WTC11 (cell line): ENCODE data around the gene EXOC1. TPM values are rescaled to one million over a fixed set of nuclear protein-coding genes. Genes with fewer than 3 reads are reported as not detected.

Experiments used
- ATAC-seq: fragments of 200-7000 bp; cut with Tn5 transposase; 2 replicates; pipeline ENCODE4 v1.10.0; 2021; ENCODE audit warnings: mild to moderate bottlenecking, moderate library complexity
- CTCF ChIA-PET: fragments of 300-600 bp; sonication (Branson Sonifier 250); formaldehyde crosslinking; loops from one replicate; lab custom pipeline; 2021; ENCODE audit warnings: antibody characterized with exemption; lab: Charles Lee
- POLR2A ChIA-PET: fragments of 350-600 bp; sonication (Branson Sonifier 250); formaldehyde crosslinking; loops from one replicate; lab custom pipeline; 2021; ENCODE audit warnings: antibody characterized with exemption; lab: Charles Lee
- DNase-seq: peaks from one replicate; pipeline ENCODE4 v3.0.0; 2021; ENCODE audit warnings: low spot score
- H3K27ac Mint-ChIP-seq: 2 replicates; pipeline ENCODE4 v1.8.0; 2021; ENCODE audit warnings: mixed read lengths
- H3K27me3 Mint-ChIP-seq: 2 replicates; pipeline ENCODE4 v1.8.0; 2021; ENCODE audit warnings: low read depth, mild to moderate bottlenecking, moderate library complexity, mixed read lengths
- H3K36me3 Mint-ChIP-seq: 2 replicates; pipeline ENCODE4 v1.8.0; 2021; ENCODE audit warnings: mixed read lengths
- H3K4me1 Mint-ChIP-seq: 2 replicates; pipeline ENCODE4 v1.8.0; 2022; ENCODE audit warnings: mixed read lengths
- H3K4me3 Mint-ChIP-seq: 2 replicates; pipeline ENCODE4 v1.8.0; 2021; ENCODE audit warnings: mild to moderate bottlenecking, moderate library complexity, mixed read lengths
- H3K9me3 Mint-ChIP-seq: 2 replicates; pipeline ENCODE4 v1.8.0; 2021; ENCODE audit warnings: mixed read lengths
- CREM ChIP-seq: sonication (generic); formaldehyde crosslinking; IDR thresholded peaks from 2 replicates; pipeline ENCODE4 v1.8.1; 2022; ENCODE audit warnings: mild to moderate bottlenecking, missing genetic modification reagents, moderate library complexity
- ESRRA ChIP-seq: sonication (generic); formaldehyde crosslinking; IDR thresholded peaks from 2 replicates; pipeline ENCODE4 v1.8.1; 2022; ENCODE audit warnings: mild to moderate bottlenecking, missing genetic modification reagents, borderline replicate concordance
- GRHL2 ChIP-seq: fragments of 250-450 bp; sonication (Bioruptor Pico); IDR thresholded peaks from 2 replicates; pipeline ENCODE4 v1.8.0; 2022; ENCODE audit warnings: mild to moderate bottlenecking, moderate library complexity; ENCODE audit not compliant: insufficient replicate concordance, severe bottlenecking
- JAZF1 ChIP-seq: fragments of 250-450 bp; sonication (Bioruptor Pico); IDR thresholded peaks from 2 replicates; pipeline ENCODE4 v1.9.0; 2021; ENCODE audit warnings: moderate library complexity, mild to moderate bottlenecking, inconsistent platforms
- MYBL2 ChIP-seq: sonication (generic); formaldehyde crosslinking; IDR thresholded peaks from 2 replicates; pipeline ENCODE4 v1.8.1; 2023; ENCODE audit warnings: mild to moderate bottlenecking, moderate library complexity, missing genetic modification reagents
- NR3C1 ChIP-seq: sonication (generic); formaldehyde crosslinking; conservative IDR thresholded peaks from 2 replicates; pipeline ENCODE4 v1.8.1; 2023; ENCODE audit warnings: low read depth, mild to moderate bottlenecking, missing genetic modification reagents
- RELA ChIP-seq: sonication (generic); formaldehyde crosslinking; IDR thresholded peaks from 2 replicates; pipeline ENCODE4 v1.8.1; 2022; ENCODE audit warnings: missing genetic modification reagents, mild to moderate bottlenecking, borderline replicate concordance
- SMAD3 ChIP-seq: sonication (generic); formaldehyde crosslinking; IDR thresholded peaks from 2 replicates; pipeline ENCODE4 v1.8.0; 2022; ENCODE audit warnings: missing genetic modification reagents, mild to moderate bottlenecking, borderline replicate concordance
- SMAD4 ChIP-seq: sonication (generic); formaldehyde crosslinking; IDR thresholded peaks from 2 replicates; pipeline ENCODE4 v1.8.0; 2022; ENCODE audit warnings: mild to moderate bottlenecking, missing genetic modification reagents
- SP1 ChIP-seq: sonication (generic); formaldehyde crosslinking; conservative IDR thresholded peaks from 2 replicates; pipeline ENCODE4 v1.8.1; 2022; ENCODE audit warnings: missing genetic modification reagents
- ZNF232 ChIP-seq: sonication (generic); formaldehyde crosslinking; IDR thresholded peaks from 2 replicates; pipeline ENCODE4 v1.8.0; 2022; ENCODE audit warnings: mild to moderate bottlenecking, missing genetic modification reagents
- ZNF317 ChIP-seq: sonication (generic); formaldehyde crosslinking; IDR thresholded peaks from 2 replicates; pipeline ENCODE4 v1.8.1; 2023; ENCODE audit warnings: low read depth, mild to moderate bottlenecking, moderate library complexity, missing genetic modification reagents, borderline replicate concordance
- ZNF396 ChIP-seq: fragments of 250-450 bp; sonication (Bioruptor Pico); IDR thresholded peaks from 2 replicates; pipeline ENCODE4 v1.8.0; 2021; ENCODE audit warnings: mild to moderate bottlenecking, moderate library complexity, borderline replicate concordance
- total RNA-seq: library from RNA; stranded (reverse); gene quantifications from 3 replicates; pipeline ENCODE4 v1.2.3, GENCODE V29; 2021
- TF ChIP-seq, protein P1 (sequence below): sonication (generic); formaldehyde crosslinking; IDR thresholded peaks from 2 replicates; pipeline ENCODE4 v1.8.1; 2022; ENCODE audit warnings: low read depth, missing genetic modification reagents, borderline replicate concordance
- TF ChIP-seq, protein P2 (sequence below): fragments of 250-450 bp; sonication (Bioruptor Pico); IDR thresholded peaks from 2 replicates; pipeline ENCODE4 v1.9.0; 2021; ENCODE audit warnings: mild to moderate bottlenecking
- TF ChIP-seq, protein P3 (sequence below): sonication (generic); formaldehyde crosslinking; IDR thresholded peaks from 2 replicates; pipeline ENCODE4 v1.8.1; 2023; ENCODE audit warnings: mild to moderate bottlenecking, missing genetic modification reagents
- TF ChIP-seq, protein P4 (sequence below): sonication (generic); formaldehyde crosslinking; IDR thresholded peaks from 2 replicates; pipeline ENCODE4 v1.8.1; 2023; ENCODE audit warnings: mild to moderate bottlenecking, missing genetic modification reagents
- TF ChIP-seq, protein P5 (sequence below): sonication (generic); formaldehyde crosslinking; IDR thresholded peaks from 2 replicates; pipeline ENCODE4 v1.8.1; 2022; ENCODE audit warnings: mild to moderate bottlenecking, moderate library complexity, missing genetic modification reagents

The EXOC1 gene
- total RNA-seq, 1 experiment from 2014 or later: 19.0 TPM

DNA sequence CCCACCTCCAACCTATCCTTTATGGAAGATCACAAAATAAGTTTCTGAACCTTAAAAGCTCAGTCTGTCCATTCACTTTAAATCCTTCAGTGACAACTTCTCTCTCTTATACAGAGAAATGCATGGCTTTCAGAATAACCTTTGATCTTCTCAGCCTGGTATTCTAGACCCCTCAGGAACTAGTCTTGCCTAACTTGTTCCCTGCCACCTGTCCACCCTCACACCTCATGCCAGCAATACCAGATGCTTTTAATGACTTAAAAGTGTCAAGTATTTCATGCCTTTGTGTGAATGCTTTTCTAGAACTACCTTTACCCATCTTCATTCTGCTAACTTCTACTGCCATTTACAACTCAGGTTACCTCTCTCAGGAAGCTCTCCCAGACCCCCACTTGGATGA lies 26.5 kb upstream of the EXOC1 start:
- H3K27me3 Mint-ChIP-seq: peaks cover 14% of the 10 kb centered on the region
- ChIA-PET POLR2A (no interaction called here), CTCF (interaction anchor here (0.7 to 1.5 kb wide), 4 partner anchors 7 to 122 kb away, joined by 3 to 4 read pairs (median 4); partner anchors contain the start of genes CEP135 and EXOC1L)
- H3K27ac Mint-ChIP-seq: no peak overlapping the region
- no peaks in the 10 kb centered on the region for H3K4me1 Mint-ChIP-seq
- no peaks in the 10 kb centered on the region for H3K36me3 Mint-ChIP-seq
- no peak overlapping the region for H3K4me3 Mint-ChIP-seq
- H3K9me3 Mint-ChIP-seq: no peaks in the 10 kb centered on the region
- TF ChIP-seq ESRRA: no peak
- TF ChIP-seq, all 79 proteins: peak for 0
- no peak for DNase-seq
- no peak for ATAC-seq

DNA sequence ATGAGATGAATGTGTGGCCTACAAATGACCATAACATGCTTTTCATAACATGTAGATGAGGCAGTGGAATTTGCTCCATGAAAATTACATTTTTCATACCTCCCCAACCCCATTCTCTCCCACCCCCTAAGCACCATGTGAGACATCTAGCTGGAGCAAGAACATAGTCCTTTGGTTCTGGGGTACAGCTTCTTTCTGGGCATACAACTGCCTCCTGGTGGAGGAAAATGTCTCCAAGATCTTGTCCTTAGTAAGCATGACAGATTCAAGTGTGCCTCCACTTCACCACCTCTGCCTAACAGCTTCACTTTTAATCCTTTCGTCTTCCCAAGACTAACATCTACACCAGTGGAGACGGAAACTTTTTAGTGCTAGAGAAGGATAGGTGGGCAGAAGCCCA lies 25.9 kb upstream of the EXOC1 start:
- Mint-ChIP-seq H3K9me3 (no peaks in the 10 kb centered on the region), H3K4me1 (no peaks in the 10 kb centered on the region), H3K4me3 (no peak overlapping the region), H3K27me3 (peaks cover 15% of the 10 kb centered on the region), H3K36me3 (no peaks in the 10 kb centered on the region), H3K27ac (no peak overlapping the region)
- no peak for DNase-seq
- ChIA-PET POLR2A (no interaction called here), CTCF (interaction anchor here (0.7 to 1.5 kb wide), 4 partner anchors 8 to 122 kb away, joined by 3 to 4 read pairs (median 4); partner anchors contain the start of genes CEP135 and EXOC1L)
- ATAC-seq: no peak
- TF ChIP-seq RELA (CRISPR knock-in tag) (no peak), SMAD3 (CRISPR knock-in tag) (no peak), ZNF317 (CRISPR knock-in tag) (no peak), ZNF232 (CRISPR knock-in tag) (no peak), MYBL2 (no peak), NR3C1 (CRISPR knock-in tag) (no peak), JAZF1 (no peak), GRHL2 (CRISPR knock-in tag) (no peak), SP1 (CRISPR knock-in tag) (no peak), CREM (CRISPR knock-in tag) (no peak), ZNF396 (no peak), SMAD4 (CRISPR knock-in tag) (no peak)
- TF ChIP-seq, protein P1, sequence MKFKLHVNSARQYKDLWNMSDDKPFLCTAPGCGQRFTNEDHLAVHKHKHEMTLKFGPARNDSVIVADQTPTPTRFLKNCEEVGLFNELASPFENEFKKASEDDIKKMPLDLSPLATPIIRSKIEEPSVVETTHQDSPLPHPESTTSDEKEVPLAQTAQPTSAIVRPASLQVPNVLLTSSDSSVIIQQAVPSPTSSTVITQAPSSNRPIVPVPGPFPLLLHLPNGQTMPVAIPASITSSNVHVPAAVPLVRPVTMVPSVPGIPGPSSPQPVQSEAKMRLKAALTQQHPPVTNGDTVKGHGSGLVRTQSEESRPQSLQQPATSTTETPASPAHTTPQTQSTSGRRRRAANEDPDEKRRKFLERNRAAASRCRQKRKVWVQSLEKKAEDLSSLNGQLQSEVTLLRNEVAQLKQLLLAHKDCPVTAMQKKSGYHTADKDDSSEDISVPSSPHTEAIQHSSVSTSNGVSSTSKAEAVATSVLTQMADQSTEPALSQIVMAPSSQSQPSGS (CRISPR knock-in tag): no peak
- TF ChIP-seq, protein P2, sequence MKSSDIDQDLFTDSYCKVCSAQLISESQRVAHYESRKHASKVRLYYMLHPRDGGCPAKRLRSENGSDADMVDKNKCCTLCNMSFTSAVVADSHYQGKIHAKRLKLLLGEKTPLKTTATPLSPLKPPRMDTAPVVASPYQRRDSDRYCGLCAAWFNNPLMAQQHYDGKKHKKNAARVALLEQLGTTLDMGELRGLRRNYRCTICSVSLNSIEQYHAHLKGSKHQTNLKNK (CRISPR knock-in tag): no peak
- TF ChIP-seq, protein P3, sequence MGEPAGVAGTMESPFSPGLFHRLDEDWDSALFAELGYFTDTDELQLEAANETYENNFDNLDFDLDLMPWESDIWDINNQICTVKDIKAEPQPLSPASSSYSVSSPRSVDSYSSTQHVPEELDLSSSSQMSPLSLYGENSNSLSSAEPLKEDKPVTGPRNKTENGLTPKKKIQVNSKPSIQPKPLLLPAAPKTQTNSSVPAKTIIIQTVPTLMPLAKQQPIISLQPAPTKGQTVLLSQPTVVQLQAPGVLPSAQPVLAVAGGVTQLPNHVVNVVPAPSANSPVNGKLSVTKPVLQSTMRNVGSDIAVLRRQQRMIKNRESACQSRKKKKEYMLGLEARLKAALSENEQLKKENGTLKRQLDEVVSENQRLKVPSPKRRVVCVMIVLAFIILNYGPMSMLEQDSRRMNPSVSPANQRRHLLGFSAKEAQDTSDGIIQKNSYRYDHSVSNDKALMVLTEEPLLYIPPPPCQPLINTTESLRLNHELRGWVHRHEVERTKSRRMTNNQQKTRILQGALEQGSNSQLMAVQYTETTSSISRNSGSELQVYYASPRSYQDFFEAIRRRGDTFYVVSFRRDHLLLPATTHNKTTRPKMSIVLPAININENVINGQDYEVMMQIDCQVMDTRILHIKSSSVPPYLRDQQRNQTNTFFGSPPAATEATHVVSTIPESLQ (CRISPR knock-in tag): no peak
- TF ChIP-seq, protein P4, sequence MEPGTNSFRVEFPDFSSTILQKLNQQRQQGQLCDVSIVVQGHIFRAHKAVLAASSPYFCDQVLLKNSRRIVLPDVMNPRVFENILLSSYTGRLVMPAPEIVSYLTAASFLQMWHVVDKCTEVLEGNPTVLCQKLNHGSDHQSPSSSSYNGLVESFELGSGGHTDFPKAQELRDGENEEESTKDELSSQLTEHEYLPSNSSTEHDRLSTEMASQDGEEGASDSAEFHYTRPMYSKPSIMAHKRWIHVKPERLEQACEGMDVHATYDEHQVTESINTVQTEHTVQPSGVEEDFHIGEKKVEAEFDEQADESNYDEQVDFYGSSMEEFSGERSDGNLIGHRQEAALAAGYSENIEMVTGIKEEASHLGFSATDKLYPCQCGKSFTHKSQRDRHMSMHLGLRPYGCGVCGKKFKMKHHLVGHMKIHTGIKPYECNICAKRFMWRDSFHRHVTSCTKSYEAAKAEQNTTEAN (CRISPR knock-in tag): no peak
- TF ChIP-seq, protein P5, sequence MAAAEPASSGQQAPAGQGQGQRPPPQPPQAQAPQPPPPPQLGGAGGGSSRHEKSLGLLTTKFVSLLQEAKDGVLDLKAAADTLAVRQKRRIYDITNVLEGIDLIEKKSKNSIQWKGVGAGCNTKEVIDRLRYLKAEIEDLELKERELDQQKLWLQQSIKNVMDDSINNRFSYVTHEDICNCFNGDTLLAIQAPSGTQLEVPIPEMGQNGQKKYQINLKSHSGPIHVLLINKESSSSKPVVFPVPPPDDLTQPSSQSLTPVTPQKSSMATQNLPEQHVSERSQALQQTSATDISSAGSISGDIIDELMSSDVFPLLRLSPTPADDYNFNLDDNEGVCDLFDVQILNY (CRISPR knock-in tag): no peak
